Fibroblast of lung (primary cell): Measurements from ENCODE around the gene RPS6KA2. TPM values are rescaled to one million over a fixed set of nuclear protein-coding genes. Genes with fewer than 3 reads are reported as not detected.

Source experiments
- DNase-seq, 2 donors: peaks; one replicate each; pipeline versions ENCODE4 v3.0.0 to v3.0.0-alpha.2; 2010; ENCODE audit warnings: low read depth in 2 of 2
- H2AFZ ChIP-seq: 2 replicates; pipeline ENCODE4 v1.5.1; 2012; ENCODE audit warnings: low read length, control low read depth, inconsistent platforms
- H3K27ac ChIP-seq: 2 replicates; pipeline ENCODE4 v1.5.1; 2011; ENCODE audit warnings: low read length, control low read depth; ENCODE audit not compliant: insufficient read depth
- H3K27me3 ChIP-seq: 2 replicates; pipeline ENCODE4 v1.5.1; 2011; ENCODE audit warnings: mild to moderate bottlenecking, low read length; ENCODE audit not compliant: control insufficient read depth, insufficient read depth
- H3K36me3 ChIP-seq: 2 replicates; pipeline ENCODE4 v1.5.1; 2011; ENCODE audit warnings: low read length; ENCODE audit not compliant: control insufficient read depth, insufficient read depth
- H3K4me1 ChIP-seq: 2 replicates; pipeline ENCODE4 v1.5.1; 2011; ENCODE audit warnings: low read length; ENCODE audit not compliant: control insufficient read depth, insufficient read depth; ENCODE audit errors: extremely low read depth
- H3K4me2 ChIP-seq: 2 replicates; pipeline ENCODE4 v1.5.1; 2011; ENCODE audit warnings: low read length, control low read depth; ENCODE audit not compliant: insufficient read depth; ENCODE audit errors: extremely low read depth
- H3K4me3 ChIP-seq, 4 experiments: fragments of 200-600 bp in 1 of 4; sonication (generic) in 1 of 4; replicated peaks in 1 of 4; 2 replicates each; pipeline ENCODE4 v1.5.1; 2011 to 2016; ENCODE audit warnings: low read length in 4 of 4, low read depth in 3 of 4, mild to moderate bottlenecking in 3 of 4, control low read depth in 2 of 4, inconsistent platforms in 1 of 4, mixed read lengths in 1 of 4; ENCODE audit not compliant: insufficient read depth in 1 of 4; ENCODE audit errors: control extremely low read depth in 1 of 4
- H3K79me2 ChIP-seq: 2 replicates; pipeline ENCODE4 v1.5.1; 2012; ENCODE audit warnings: mild to moderate bottlenecking, low read length, inconsistent platforms; ENCODE audit not compliant: control insufficient read depth, insufficient read depth
- H3K9ac ChIP-seq: 2 replicates; pipeline ENCODE4 v1.5.1; 2011; ENCODE audit warnings: mild to moderate bottlenecking, low read length, control low read depth; ENCODE audit not compliant: insufficient read depth
- H3K9me3 ChIP-seq: 2 replicates; pipeline ENCODE4 v1.5.1; 2012; ENCODE audit warnings: low read depth, low read length; ENCODE audit not compliant: control insufficient read depth, insufficient read depth
- H4K20me1 ChIP-seq: 2 replicates; pipeline ENCODE4 v1.5.1; 2011; ENCODE audit warnings: low read length; ENCODE audit not compliant: control insufficient read depth, insufficient read depth; ENCODE audit errors: extremely low read depth
- CTCF ChIP-seq, 2 donors: IDR thresholded peaks in 1 of 2; conservative IDR thresholded peaks in 1 of 2; 1 replicate in 1 of 2; 2 replicates in 1 of 2; pipeline ENCODE4 v1.5.1; 2011 to 2012; ENCODE audit warnings: low read length in 2 of 2, control low read depth in 1 of 2, inconsistent platforms in 1 of 2, low read depth in 1 of 2, mild to moderate bottlenecking in 1 of 2
- EZH2 ChIP-seq: IDR thresholded peaks from 2 replicates; pipeline ENCODE4 v1.5.1; 2012; ENCODE audit warnings: low read length, control low read depth, mild to moderate bottlenecking; ENCODE audit errors: missing control alignments
- polyA plus RNA-seq, 2 donors: library from polyadenylated mRNA; depleted of rRNA in 1 of 2; stranded (reverse) in 1 of 2; unstranded in 1 of 2; fragments of >200 nt; gene quantifications; 2 replicates each; pipeline ENCODE4 v1.2.1, GENCODE V29; 2011 to 2012; ENCODE audit warnings: missing spikeins in 1 of 2
- total RNA-seq: library from RNA; depleted of rRNA; stranded (reverse); fragments of >200 nt; gene quantifications from 2 replicates; pipeline ENCODE4 v1.2.1, GENCODE V29; 2014

Gene RPS6KA2
- total and polyA plus RNA-seq, 2 donors (not counting 1 experiment from before 2014, with no cell fraction given), result 66.8 to 116 TPM

DNA sequence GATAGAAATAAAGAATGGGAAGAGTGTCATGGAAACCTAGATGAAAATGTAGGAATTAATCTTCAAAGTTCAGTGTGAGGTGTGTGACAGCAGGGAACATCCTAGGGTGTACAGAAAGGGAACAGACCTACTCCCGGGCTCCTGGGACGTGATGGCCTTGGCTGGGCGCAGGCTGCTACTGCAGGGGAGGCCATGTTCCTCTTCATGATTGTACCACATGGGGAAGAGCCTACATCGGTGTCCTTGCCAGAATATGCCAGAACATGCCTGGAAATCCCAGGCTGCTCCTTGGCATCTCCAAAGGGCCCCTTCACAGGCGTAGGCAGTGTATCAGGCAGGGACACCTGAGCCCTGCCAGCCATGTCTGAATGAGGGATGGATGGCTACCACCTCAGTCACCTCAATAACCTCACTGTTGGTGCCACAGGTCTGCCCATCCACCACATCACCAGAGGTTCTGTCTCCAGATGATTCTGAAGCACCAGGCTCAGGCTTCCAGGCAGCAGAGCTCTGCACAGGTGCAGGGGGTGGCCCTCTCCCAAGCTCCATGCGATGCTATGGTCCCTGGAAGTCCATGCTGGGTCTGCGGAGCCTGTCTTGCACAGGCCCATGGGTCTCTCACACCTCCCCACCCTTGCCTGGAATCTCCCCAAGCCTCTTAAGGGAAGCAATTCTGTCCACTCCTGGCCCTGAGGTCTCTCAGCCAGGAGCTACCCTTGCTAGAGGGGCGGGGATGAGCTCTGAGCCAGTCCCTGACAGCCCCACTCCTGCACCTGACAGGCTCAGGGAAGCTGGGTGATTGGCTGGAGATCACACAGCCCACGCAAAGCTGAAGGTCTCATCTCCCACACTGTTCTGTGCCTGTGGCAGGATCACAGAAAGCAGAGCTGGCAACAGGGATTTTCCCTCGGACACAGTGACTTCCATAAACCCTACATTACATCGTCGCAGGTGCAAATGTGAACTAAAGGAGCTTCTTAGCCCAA is 60.7 kb downstream of the RPS6KA2 start:
- DNase-seq, result no peak
- no peaks in the 10 kb centered on the region for H3K27me3 ChIP-seq
- no peak overlapping the region for H2AFZ ChIP-seq
- peak overlapping the region; percentile 11 for H3K4me2 ChIP-seq
- H3K9me3 ChIP-seq, result no peaks in the 10 kb centered on the region
- no peak overlapping the region for H3K4me3 ChIP-seq
- no peaks in the 10 kb centered on the region for H4K20me1 ChIP-seq
- peaks cover 35% of the 10 kb centered on the region for H3K4me1 ChIP-seq
- H3K9ac ChIP-seq, result peak overlapping the region; percentile 9
- peak overlapping the region; percentile 77 for H3K27ac ChIP-seq
- no peak for TF ChIP-seq CTCF (conservative IDR thresholded peaks at IDR 0.05 in 1 of 2, IDR thresholded peaks at IDR 0.05 in 1 of 2; ENCODE audit: low read depth in 1 of 2, low read length in 2 of 2)
- TF ChIP-seq EZH2, result no peak
- H3K79me2 ChIP-seq, result peaks cover 15% of the 10 kb centered on the region
- H3K36me3 ChIP-seq, result no peaks in the 10 kb centered on the region

DNA sequence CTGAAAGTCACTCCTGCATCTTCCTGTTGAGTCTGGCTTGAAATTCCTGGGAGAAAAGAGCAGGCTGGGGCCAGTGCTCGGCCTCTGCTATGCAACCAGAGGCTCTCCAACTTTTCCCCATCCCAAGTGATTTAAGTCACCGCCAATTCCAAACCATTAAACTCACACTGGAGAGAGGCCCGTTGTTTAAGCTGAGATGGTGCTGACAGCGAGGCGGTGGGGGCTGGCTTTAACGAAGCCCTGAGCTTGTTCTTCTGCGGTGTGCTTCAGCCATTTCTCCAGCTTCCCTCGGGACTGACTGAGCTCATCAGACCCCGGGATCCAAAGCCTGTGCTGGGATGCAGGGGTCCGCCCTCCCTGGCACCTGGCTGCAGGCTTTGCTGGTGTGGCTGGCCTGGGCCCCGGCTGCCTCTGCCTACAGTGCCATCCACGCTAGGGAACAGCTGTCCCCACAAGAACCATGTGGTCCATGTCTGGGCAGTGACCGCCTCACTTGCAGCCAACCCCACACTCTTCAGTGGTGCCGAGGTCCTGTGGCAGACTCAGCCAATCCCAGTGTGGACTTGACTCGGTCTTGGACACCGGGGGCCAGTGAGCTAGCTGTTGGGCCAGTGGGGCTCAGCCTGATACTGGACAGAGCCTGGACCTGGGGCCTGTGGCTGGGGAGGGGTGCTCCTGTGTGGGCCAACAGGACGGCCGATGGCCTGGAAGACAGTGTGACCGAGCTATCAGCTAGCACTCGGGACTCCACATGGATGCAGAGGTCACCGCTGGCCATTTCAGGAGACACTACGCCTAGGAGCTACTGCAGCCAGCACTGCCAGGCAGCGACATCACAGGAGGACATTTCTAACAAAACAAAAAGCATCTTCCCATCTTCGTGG is 61.7 kb downstream of the RPS6KA2 start:
- peaks cover 13% of the 10 kb centered on the region for H3K79me2 ChIP-seq
- H3K27ac ChIP-seq, result peak overlapping the region; percentile 13
- DNase-seq, result no peak
- H3K9me3 ChIP-seq, result no peaks in the 10 kb centered on the region
- H3K4me3 ChIP-seq, result no peak overlapping the region
- H3K36me3 ChIP-seq, result no peaks in the 10 kb centered on the region
- no peaks in the 10 kb centered on the region for H3K27me3 ChIP-seq
- peaks cover 36% of the 10 kb centered on the region for H3K4me1 ChIP-seq
- no peaks in the 10 kb centered on the region for H4K20me1 ChIP-seq
- no peak overlapping the region for H3K4me2 ChIP-seq
- no peak overlapping the region for H3K9ac ChIP-seq
- TF ChIP-seq CTCF (conservative IDR thresholded peaks at IDR 0.05 in 1 of 2, IDR thresholded peaks at IDR 0.05 in 1 of 2; ENCODE audit: low read depth in 1 of 2, low read length in 2 of 2), result no peak
- TF ChIP-seq EZH2, result no peak
- no peak overlapping the region for H2AFZ ChIP-seq

DNA sequence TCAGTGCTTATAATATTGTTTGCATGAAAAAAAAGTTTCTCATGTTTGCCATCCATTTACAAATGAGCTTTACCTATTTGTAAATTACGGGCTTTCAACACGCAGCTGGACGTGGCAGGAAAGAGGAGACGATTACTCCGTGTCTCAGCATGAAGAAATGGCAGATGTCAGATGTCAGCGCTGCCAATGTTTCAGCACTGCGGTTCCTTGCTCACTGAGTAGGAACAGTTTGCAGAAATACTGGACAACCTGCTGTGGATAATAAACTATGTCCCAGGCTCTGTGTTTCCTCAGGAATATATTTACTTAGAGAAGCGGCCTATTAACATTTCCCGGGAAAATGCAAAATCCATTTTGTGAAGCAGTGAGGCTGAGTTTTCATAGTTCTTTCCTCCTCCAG is 63.2 kb downstream of the RPS6KA2 start:
- Histone ChIP-seq H3K4me1 (peaks cover 31% of the 10 kb centered on the region), H3K27ac (no peak overlapping the region), H2AFZ (no peak overlapping the region), H4K20me1 (no peaks in the 10 kb centered on the region), H3K79me2 (peaks cover 6% of the 10 kb centered on the region), H3K9ac (no peak overlapping the region), H3K4me3 (no peak overlapping the region), H3K36me3 (no peaks in the 10 kb centered on the region), H3K4me2 (no peak overlapping the region), H3K9me3 (no peaks in the 10 kb centered on the region), H3K27me3 (no peaks in the 10 kb centered on the region)
- TF ChIP-seq CTCF (conservative IDR thresholded peaks at IDR 0.05 in 1 of 2, IDR thresholded peaks at IDR 0.05 in 1 of 2; ENCODE audit: low read depth in 1 of 2, low read length in 2 of 2), result no peak
- TF ChIP-seq EZH2, result no peak
- DNase-seq, result no peak
